Large intestine (tissue), 3 donors: ENCODE results near the gene MAPK1. TPM values are rescaled to one million over a fixed set of nuclear protein-coding genes. Genes with fewer than 3 reads are reported as not detected.

Experiments
- DNase-seq, 2 donors: peaks; one replicate each; pipeline versions ENCODE4 v3.0.0 to v3.0.0-alpha.2; 2013
- H3K27ac ChIP-seq: one replicate; pipeline ENCODE4 v1.5.1; 2013; ENCODE audit warnings: low read length
- H3K27me3 ChIP-seq: 2 replicates; pipeline ENCODE4 v1.6.1; 2013; ENCODE audit warnings: low read length; ENCODE audit not compliant: control insufficient read depth, insufficient read depth
- H3K36me3 ChIP-seq: 2 replicates; pipeline ENCODE4 v1.6.1; 2013; ENCODE audit warnings: low read length; ENCODE audit not compliant: control insufficient read depth, insufficient read depth
- H3K4me1 ChIP-seq: one replicate; pipeline ENCODE4 v1.6.1; 2013; ENCODE audit warnings: low read length; ENCODE audit not compliant: control insufficient read depth, insufficient read depth
- H3K4me3 ChIP-seq: one replicate; pipeline ENCODE4 v1.5.1; 2013; ENCODE audit warnings: low read length
- H3K9me3 ChIP-seq: one replicate; pipeline ENCODE4 v1.6.1; 2013; ENCODE audit warnings: mild to moderate bottlenecking, low read depth, low read length, moderate library complexity; ENCODE audit not compliant: control insufficient read depth
- WGBS: methylation state at CpG from one replicate; pipeline ENCODE4 v1.1.5; 2013; ENCODE audit warnings: low lambda C conversion rate; ENCODE audit not compliant: insufficient coverage; 5-methylcytosine and 5-hydroxymethylcytosine counted together
- polyA plus RNA-seq: library from polyadenylated mRNA; unstranded; fragments of 120-200 nt; gene quantifications from one replicate; pipeline ENCODE4 v1.2.1, GENCODE V29; 2013

MAPK1 gene
- polyA plus RNA-seq, 1 donor, result 79.0 TPM

GRCh38 chr22:21713428-21714058 lies 153.9 kb downstream of the MAPK1 start:
- Histone ChIP-seq H3K27ac (no peak overlapping the region), H3K9me3 (no peaks in the 10 kb centered on the region), H3K27me3 (no peaks in the 10 kb centered on the region), H3K36me3 (no peaks in the 10 kb centered on the region), H3K4me3 (no peak overlapping the region), H3K4me1 (no peaks in the 10 kb centered on the region)
- no CpG with 5 or more reads among the region's 9 CpGs for WGBS
- DNase-seq, result no peak

GRCh38 chr22:21712751-21713427 lies 154.6 kb downstream of the MAPK1 start:
- peak; percentile 64 to 69 for DNase-seq
- Histone ChIP-seq H3K27me3 (no peaks in the 10 kb centered on the region), H3K27ac (no peak overlapping the region), H3K4me3 (no peak overlapping the region), H3K36me3 (no peaks in the 10 kb centered on the region), H3K9me3 (no peaks in the 10 kb centered on the region), H3K4me1 (no peaks in the 10 kb centered on the region)
- WGBS, result no CpG with 5 or more reads among the region's 14 CpGs

GRCh38 chr22:21711851-21712250 lies 155.6 kb downstream of the MAPK1 start:
- WGBS, result 88% methylated on average over 3 of the region's 4 CpGs
- Histone ChIP-seq H3K9me3 (no peaks in the 10 kb centered on the region), H3K27ac (no peak overlapping the region), H3K36me3 (no peaks in the 10 kb centered on the region), H3K27me3 (no peaks in the 10 kb centered on the region), H3K4me3 (no peak overlapping the region), H3K4me1 (no peaks in the 10 kb centered on the region)
- DNase-seq, result no peak

GRCh38 chr22:21710156-21710555 lies 157.3 kb downstream of the MAPK1 start:
- WGBS, result 100% methylated on average over 1 of the region's 7 CpGs

GRCh38 chr22:21709688-21710087 lies 157.8 kb downstream of the MAPK1 start:
- Histone ChIP-seq H3K27ac (no peak overlapping the region), H3K27me3 (no peaks in the 10 kb centered on the region), H3K4me3 (no peak overlapping the region), H3K36me3 (no peaks in the 10 kb centered on the region), H3K9me3 (no peaks in the 10 kb centered on the region), H3K4me1 (no peaks in the 10 kb centered on the region)
- no peak for DNase-seq
- WGBS, result 80% methylated on average over 1 of the region's 8 CpGs

More at GRCh38 chr22:21710156-21710555, 157.3 kb downstream of the MAPK1 start:
- no peaks in the 10 kb centered on the region for H3K36me3 ChIP-seq
- H3K27me3 ChIP-seq, result no peaks in the 10 kb centered on the region
- no peaks in the 10 kb centered on the region for H3K9me3 ChIP-seq
- H3K4me3 ChIP-seq, result no peak overlapping the region
- no peaks in the 10 kb centered on the region for H3K4me1 ChIP-seq
- no peak for DNase-seq
- no peak overlapping the region for H3K27ac ChIP-seq

GRCh38 chr22:21708960-21709359 lies 158.5 kb downstream of the MAPK1 start:
- Histone ChIP-seq H3K4me3 (no peak overlapping the region), H3K27ac (no peak overlapping the region), H3K27me3 (no peaks in the 10 kb centered on the region), H3K4me1 (no peaks in the 10 kb centered on the region), H3K36me3 (no peaks in the 10 kb centered on the region), H3K9me3 (no peaks in the 10 kb centered on the region)
- DNase-seq, result no peak
- WGBS, result no CpG with 5 or more reads among the region's 6 CpGs

- no peak overlapping the region for H3K27ac ChIP-seq
- no peaks in the 10 kb centered on the region for H3K27me3 ChIP-seq
- no peaks in the 10 kb centered on the region for H3K4me1 ChIP-seq
- no peak overlapping the region for H3K4me3 ChIP-seq
- H3K9me3 ChIP-seq, result no peaks in the 10 kb centered on the region
- peaks cover 3% of the 10 kb centered on the region for H3K36me3 ChIP-seq
- no peak for DNase-seq
- no CpG with 5 or more reads among the region's 3 CpGs for WGBS
Measured at GRCh38 chr22:21707677-21708076, 159.8 kb downstream of the MAPK1 start.

Other genes with a start within 250 kb of the MAPK1 start
- gene YDJC, start 237.6 kb downstream of the MAPK1 start, polyA plus RNA-seq, result 27.6 TPM
- 0.28 TPM for gene CCDC116, start 234.9 kb downstream of the MAPK1 start, polyA plus RNA-seq
- gene SDF2L1, start 225.3 kb downstream of the MAPK1 start, polyA plus RNA-seq, result 37.5 TPM
- gene PPIL2, start 201.6 kb downstream of the MAPK1 start, polyA plus RNA-seq, result 48.9 TPM
- 4.1 TPM for gene YPEL1, start 131.9 kb downstream of the MAPK1 start, polyA plus RNA-seq
- gene PPM1F, start 85.2 kb upstream of the MAPK1 start, polyA plus RNA-seq, result 18.0 TPM
- gene TOP3B, start 115.1 kb upstream of the MAPK1 start, polyA plus RNA-seq, result 32.3 TPM